Vagina (tissue), 2 donors: ENCODE measurements around the gene PNPLA1.
A peak's percentile ranks its signal among the peaks of the same experiment; 100 is the strongest.

Source experiments
- CTCF ChIP-seq, 3 experiments: fragments of 450-650 bp in 2 of 3; fragments of 200-600 bp in 1 of 3; sonication (generic) in 1 of 3; IDR thresholded peaks; one replicate each; pipeline ENCODE4 v1.5.1; 2017 to 2019; ENCODE audit warnings: antibody characterized with exemption in 3 of 3, mild to moderate bottlenecking in 2 of 3, moderate library complexity in 2 of 3
- POLR2A ChIP-seq, 2 donors: fragments of 450-650 bp; IDR thresholded peaks; one replicate each; pipeline ENCODE4 v1.6.1; 2017; ENCODE audit warnings: antibody characterized with exemption in 2 of 2, mild to moderate bottlenecking in 2 of 2, moderate library complexity in 2 of 2
- POLR2AphosphoS5 ChIP-seq, 2 donors: sonication (generic); formaldehyde crosslinking; IDR thresholded peaks; one replicate each; pipeline ENCODE4 v1.9.0; 2017; ENCODE audit warnings: antibody characterized with exemption in 2 of 2, mild to moderate bottlenecking in 2 of 2, low read depth in 1 of 2; ENCODE audit not compliant: insufficient read depth in 1 of 2

DNA sequence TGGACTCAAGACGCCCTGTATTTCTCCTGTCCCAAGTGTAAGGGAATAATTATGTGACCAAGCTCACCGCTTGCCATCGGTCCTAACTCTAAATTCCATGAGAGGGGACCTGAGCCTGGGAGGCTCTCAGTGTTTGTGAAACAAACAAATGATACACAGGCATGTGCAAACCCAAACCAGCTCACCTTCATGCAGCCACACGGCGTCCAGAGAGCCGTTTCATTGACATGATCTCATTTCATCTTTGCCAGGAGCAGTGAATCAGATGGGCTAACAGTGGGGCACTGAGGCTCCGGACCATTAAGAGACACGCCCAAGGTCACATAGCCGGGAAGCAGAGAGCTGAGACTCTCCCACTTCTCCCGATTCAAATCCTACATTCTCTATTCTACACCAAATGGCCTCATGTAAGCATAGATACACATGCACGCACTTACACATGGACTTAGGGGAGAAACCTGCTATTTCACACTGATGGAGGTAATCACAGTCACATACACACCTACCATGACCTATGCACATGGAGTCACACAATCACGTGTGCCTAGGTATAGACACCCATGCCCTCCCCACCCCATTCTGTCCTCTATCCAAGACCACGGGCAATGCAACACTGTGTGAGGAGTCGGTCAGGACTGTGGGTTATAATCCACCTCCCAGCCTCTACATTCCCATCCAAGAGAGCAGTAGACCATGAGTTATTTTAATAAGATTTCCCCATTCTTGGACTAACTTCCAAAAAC lies 65.8 kb downstream of the PNPLA1 start:
- TF ChIP-seq CTCF (IDR thresholded peaks at IDR 0.05) (no peak), POLR2AphosphoS5 (IDR thresholded peaks at IDR 0.05; ENCODE audit: insufficient read depth in 1 of 2, low read depth in 1 of 2) (peak in 1 of 2 donors; percentile 3), POLR2A (IDR thresholded peaks at IDR 0.05) (no peak)
